Effector CD8-positive, alpha-beta T cell (primary cell): ENCODE results near the gene ARHGEF5.
"Not testable (repeated sequence)": the region's sequence is repeated elsewhere in the genome, so short reads cannot be mapped to it uniquely, and the experiment has no call there.

Experiments used
- DNase-seq: peaks from one replicate; lab custom pipeline; 2025; lab: John Stamatoyannopoulos, UW

ARHGEF5 gene

DNA sequence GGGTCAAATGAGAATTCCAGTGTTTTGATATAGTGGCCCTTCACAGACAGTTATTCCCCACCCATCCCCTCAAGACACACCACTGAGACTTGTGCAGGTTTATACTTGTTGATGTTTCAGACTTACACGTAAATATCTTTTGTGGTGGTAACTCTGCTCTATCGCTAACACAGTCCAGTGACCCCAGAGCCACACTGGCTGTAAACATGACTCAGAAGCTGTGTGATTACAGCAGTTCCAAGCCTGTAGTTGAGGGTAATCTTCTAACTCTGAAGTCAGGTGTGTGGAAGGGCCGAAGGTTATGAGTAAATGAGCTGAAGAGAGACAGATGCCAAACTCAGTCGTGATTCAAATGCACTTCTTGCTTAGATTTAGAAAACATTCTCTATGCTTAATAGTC lies 28.9 kb downstream of the ARHGEF5 start:
- DNase-seq: no peak

DNA sequence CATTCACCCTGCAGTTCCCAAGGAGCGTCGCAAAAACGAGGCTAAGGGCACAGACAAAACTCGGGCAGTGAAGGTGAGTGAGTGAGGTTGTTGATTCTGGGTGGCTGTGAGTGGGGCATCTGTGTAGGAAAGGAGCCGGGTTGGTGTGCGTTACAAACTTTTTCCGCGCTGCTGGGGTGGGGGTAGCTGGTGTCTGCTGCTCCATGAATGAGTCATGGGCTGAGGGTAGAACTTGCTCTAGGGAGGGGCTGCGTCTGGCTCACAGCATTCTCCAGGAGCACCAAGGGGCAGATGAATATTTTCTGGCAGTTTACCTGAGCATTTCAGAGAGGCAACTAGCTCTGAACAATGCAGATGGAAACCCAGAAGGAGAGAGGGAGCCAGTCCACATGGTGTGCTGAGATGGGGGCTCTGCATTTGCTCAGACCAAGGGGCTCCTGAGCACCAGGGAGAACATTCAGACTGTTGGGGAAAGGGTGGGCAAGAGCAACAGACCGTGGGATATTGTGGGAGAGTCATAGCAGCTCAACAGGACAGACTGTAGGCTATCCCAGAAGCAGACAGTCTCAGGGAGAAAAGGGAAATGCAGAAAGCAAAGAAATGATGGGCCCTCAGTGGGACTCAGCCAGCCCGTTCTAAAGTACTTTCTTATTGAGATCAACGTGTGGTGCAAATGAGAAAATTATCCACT lies 29.5 kb downstream of the ARHGEF5 start:
- DNase-seq: no peak

DNA sequence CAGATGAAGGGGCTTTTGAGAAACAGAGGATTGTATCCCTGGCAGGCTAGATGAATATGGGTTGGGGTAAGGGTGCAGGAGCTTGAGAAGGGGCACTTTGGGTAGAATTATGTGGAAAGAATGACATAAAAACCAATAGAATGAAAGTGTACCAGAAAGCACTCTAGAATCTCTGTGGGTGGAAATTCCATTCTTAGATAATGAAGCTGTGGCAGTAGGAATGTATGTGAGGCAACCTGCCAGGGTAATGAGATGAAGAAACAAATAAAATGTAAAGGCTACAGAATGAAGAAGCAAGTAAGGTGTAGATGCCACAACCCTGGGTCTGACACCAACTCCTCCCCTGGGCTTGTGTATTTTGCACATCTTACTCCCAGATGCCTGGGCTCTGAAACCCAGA lies 31.5 kb downstream of the ARHGEF5 start:
- no peak for DNase-seq

DNA sequence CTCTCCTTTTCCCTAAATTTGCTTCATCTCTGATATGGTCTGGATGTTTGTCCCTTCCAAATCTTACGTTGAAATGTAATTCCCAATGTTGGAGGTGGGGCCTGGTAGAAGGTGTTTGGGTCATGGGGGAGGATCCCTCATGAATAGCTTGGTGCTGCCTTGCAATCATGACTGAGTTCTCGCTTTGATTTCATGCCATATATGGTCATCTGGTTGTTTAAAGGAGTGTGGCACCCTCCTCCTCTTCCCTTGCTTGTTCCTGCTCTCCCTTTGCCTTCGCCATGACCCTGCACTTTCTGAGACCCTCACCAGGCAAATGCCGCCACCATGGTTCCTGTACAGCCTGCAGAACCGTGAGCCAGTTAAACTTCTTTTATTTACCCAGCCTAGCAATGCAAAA lies 33.7 kb downstream of the ARHGEF5 start:
- no peak for DNase-seq

DNA sequence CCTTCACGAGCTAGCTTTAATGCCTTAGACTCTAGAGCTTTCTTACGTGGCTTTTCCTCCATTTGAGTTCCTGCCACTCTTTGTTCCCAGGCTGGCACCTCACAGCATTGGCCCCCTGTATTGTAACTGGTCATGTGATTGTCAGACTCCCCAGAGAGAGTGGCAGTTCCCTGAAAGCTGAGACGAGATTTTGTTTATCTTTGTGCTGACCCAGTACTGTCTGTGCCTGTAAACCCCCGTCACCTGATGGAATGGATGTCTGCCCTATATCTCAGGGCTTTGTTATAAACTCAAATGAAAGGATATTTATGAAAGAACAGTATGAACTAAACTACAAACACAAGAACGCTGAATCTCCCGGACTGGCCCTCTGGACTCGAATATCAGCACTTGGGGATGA lies 35.3 kb downstream of the ARHGEF5 start:
- no peak for DNase-seq

DNA sequence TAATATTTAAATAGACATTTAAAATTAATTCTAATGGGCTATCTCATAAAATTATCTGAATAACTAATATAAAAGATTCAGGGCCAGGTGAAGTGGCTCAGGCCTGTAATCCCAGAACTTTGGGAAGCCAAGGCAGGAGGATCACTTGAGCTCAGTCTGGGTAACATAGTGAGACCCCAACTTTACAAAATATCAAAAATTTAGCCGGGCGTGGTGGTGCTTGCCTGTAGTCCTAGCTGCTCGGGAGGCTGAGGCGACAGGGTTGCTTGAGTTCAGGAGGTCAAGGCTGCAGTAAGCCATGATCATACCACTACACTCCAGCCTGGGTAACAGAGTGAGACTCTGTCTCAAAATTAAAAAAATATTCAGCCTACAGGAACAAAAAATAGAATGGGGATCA lies 35.8 kb downstream of the ARHGEF5 start:
- no peak for DNase-seq

DNA sequence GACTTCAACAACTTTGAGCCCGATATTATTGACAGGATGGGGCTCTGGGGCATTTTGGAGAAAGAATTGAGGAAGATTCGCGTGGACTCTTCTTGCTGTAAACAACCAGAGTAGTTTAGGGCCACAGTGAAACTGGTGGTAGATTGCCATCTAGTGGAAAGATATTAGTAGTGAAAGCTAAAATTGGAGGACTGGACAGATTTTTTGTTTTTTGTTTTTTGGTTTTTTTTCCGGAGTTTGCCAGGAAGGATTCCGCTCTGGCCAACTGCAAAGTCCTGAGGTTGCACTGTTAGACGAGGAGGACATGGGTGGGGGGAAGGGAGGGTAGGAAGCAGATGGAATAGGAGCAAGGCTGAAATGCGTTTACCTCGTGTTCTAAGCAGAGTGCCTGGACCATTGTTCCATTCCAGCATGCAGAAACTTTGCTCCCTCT lies 36.6 kb downstream of the ARHGEF5 start:
- no peak for DNase-seq

DNA sequence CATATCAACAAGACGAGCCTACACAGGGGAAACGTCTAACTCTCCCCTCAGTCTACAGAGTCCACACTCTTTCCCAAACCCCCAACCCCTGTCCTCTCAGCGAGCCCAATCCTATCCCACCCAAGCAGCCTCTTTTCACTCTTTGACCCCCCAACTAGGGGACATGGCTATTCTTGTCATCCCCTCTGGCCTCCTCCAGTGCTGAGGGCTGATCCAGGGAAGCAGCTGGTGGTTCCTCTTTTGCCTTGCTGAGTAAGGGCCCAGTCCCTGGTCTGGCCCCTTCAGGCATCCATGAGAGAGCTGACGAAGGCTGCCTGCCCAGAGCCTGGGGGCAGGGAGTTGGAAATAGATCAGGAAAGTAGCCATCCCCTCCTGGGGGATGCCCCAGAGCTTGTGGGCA lies 41.9 kb downstream of the ARHGEF5 start:
- DNase-seq: no peak

DNA sequence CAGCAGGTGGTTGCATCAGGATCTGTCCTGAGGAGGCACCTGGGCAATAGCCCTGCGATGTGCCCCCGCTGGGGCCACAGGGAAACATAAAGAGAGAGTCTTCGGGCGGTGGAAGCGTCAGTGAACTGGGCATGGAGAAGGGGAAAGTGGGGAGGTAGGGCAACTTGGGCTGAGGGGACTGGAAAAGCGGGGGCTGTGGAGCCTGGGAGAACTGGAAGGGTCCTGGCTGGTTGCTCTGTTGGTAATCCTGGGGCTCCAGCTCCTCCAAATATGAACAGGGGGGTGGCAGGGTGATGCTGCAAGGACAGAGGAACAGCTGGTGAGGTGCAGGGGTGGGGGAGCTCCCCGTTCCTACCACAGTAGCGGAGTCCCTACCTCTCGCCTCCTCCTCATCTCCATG lies 43.1 kb downstream of the ARHGEF5 start:
- no peak for DNase-seq

DNA sequence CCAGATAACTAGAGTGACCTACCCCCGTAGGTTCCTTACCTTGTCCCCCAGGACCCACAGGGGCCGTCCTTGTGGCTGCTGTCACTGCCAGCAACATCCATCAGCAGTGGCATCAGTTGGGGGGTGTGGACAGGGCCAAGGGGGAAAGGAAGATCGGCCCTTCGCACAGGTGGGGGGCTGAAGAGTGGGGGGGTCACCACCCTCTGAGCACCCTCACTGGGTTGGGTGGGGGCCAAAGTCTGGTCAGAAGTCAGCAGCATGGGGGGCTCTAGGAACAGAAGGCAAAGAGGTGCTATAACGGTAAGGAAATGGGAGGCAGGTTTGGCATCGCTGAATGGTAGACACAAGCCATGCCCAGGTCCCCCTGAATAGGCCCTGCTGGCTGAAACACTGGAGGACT lies 43.7 kb downstream of the ARHGEF5 start:
- no peak for DNase-seq

DNA sequence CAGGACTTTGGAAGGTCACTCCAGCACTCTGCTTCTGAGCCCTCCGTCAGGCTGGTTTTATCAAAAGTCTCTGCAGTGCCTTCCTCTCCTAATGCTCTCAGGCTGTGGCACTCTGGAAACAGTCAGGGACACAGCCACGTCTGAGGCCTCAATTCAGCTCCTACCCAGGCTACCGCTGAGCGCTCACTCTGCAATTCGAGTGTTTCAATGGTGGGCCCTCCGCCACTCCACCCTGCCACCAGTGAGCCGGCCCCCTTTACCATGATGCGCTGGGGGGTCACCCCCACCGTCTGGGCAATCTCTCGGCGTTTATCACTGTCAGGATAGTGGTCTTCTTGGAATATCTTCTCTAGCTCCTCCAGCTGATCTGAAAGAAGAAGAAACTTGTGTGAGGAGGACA lies 44.7 kb downstream of the ARHGEF5 start:
- DNase-seq: no peak

DNA sequence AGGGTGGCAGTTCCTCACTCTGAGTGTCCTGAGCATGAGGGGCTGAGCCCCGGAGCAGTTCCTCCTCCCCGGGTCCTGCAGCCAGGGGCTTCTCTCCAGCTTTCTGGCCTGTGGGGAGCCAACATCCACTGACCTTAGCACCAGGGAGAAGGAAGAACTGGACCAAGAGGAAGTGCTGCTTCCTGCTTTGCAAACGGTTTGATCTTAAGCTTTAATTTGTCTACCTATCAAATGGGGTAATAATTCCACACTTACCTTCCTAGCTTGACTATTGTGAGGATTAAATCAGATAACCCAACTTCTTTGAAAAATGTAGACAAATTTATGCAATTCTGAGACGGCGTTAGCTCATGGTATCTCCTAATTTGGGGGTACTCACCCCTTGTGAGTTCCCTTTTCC lies 46.3 kb downstream of the ARHGEF5 start:
- DNase-seq: no peak

DNA sequence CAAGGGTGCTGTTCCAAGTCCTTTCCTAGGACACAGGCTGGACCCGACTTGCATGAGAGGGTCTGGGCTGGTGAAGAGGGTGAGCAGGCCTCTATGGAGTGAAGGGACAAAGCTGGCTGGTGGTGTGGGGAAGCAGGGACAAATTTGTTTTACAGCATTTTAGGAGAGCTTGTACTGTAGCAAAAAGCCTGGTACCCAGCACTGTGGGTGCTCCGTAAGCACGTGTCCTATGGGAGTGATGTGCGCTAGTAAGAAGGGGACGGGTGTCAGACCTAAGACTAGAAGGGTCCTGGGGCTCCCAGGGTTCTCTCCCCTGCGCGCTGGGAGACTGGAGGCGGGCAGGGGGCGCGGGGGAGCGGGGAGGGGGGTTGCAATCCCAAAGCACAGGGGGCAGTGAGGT lies 47.9 kb downstream of the ARHGEF5 start:
- no peak for DNase-seq

DNA sequence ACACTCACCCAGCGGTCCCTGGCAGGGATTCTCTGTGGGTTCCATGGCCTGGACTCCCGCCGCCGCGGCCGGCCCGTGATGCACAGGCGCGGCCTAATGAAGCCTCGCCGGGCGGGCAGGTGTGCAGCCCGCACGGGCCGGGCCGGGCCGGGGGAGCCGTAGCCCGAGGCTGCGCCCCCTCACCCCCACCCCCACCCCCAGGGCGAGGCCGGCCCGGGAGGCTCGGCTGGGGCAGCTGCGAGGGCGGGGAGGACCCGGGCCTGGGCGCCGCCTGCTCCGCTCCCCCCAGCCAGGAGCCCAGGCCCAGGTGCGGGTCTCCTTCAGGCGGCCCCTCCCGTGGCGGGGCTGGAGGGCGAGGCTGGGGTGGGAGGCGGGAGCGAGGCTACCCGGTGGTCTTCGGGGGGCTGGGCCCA lies 48.5 kb downstream of the ARHGEF5 start, which contains the start of gene NOBOX:
TSS of gene NOBOX (minus strand) at position 45 of the 413 bp plus-strand sequence.
- no peak for DNase-seq

DNA sequence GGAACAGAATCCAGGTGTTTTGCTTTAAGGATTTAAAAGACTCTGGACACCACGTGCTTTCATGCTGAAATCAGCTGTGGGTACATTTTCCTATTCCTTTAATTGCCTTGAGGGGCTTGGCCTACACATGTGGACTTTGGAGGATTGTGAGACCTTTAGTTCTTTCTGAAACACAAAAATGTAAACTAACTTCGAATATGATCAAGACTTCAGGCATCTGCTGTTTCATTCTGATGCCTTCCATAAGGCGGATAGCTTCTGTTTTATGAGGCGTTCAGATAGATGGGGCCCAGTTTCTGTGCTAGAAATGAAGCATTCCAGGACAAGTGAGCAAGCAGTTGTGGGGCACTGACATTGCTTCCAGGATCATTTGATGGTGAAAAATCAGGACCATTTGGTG lies 49.7 kb downstream of the ARHGEF5 start:
- DNase-seq: no peak

DNA sequence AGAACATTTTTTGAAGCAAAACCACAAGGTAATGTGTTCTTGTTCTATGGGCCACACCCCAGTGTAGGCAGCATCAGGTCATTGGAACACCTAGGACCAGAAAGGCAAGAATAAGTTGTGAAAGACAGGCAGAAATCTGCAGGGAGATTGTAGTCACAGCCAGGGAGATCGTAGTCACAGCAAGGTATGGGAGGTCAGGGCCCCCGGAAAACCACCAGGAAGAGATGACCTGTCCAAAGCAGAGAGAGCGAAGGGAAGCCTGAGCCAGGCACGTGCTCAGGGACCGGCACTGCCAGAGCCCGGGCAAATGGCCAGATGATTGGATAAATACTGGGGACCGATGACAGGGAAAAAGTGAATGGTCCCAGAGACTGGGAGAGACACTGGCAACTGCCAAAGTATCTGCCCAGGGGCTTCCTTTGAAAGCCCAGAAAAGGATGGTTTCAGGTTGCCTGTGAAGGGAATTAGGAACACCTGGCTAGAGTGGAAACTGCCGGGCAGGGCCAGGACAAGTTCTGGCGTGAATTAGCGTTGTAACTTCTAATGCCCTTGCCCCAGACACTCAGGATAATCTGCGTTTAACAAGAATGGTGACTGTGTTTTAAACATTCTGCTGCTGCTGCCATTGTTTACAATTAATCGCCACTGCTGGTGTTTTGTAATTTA lies 52.2 kb downstream of the ARHGEF5 start:
- DNase-seq: no peak

DNA sequence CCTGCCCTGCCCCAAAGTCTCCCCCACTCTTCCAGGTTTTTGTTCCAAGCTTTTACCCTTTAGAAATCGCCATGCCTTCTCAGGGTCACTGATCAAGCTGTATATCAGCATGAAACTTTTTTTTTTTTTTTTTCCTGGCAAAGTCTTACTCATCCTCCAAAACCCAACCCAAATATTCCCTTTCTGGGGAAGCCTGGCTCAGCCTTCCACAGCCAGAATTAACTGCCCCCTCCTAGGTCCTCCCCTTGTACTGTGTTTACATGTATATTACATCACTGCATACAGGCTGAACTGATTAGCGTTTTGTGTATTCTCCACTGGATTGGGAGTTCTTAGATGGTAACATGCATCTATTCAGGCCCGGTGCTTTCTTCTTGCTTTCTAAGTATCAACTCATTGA lies 52.9 kb downstream of the ARHGEF5 start:
- no peak for DNase-seq

DNA sequence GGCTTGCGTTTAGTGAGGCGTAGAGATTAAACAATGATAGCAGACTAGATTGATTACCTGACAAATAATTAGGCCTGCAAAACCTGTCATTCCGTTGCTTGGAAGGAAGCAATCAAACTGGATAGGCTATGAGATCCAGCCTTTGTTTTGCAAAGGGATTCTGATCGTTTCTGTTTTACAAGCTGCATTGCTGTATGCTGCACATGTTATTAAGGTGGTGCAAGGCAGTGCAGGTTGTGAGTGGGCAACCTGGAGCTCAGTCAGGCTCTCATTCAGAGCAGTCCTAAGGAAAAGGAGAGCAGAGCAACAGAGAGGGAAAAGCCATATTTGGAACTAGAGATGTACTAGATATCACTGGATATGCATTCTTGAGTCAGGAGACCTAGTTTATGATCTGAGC lies 55.2 kb downstream of the ARHGEF5 start:
- DNase-seq: no peak

DNA sequence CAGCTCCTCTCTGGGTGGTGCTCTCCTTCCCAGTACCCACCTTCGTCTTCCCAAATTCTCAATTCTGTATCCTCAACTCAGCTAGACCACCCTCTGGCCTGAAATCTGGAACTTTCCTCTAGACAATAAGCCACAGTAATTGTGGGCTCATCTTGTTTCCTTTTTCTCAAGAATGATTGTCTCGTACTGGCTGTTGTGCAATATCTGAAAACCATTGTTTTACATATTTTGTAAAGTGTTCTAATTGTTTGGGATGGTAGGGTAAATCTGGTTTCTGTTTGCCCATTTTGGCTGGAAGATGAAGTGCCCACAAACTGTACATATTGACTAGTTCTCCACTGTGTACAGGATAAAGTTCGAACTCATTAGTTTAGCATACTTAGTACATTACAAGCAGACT lies 59.6 kb downstream of the ARHGEF5 start:
- no peak for DNase-seq

DNA sequence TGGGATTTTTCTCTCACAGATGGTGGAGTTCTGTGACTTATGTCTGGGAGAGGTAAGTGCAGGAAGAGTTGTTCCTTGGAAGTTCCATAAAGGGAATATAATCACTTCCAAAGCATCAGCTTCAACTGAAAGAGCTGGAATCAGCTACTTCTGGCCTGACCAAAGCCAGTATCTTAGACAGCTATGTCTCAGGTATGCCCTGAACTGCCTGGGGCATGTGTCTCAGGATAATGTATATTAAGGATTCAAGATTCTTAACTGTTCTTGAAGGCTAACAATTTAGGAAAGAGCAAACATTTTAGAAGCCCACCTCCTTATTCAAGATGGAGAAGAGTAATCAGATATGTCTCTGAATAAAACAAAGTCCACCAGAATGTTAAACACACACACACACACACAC lies 60.7 kb downstream of the ARHGEF5 start:
- no peak for DNase-seq

DNA sequence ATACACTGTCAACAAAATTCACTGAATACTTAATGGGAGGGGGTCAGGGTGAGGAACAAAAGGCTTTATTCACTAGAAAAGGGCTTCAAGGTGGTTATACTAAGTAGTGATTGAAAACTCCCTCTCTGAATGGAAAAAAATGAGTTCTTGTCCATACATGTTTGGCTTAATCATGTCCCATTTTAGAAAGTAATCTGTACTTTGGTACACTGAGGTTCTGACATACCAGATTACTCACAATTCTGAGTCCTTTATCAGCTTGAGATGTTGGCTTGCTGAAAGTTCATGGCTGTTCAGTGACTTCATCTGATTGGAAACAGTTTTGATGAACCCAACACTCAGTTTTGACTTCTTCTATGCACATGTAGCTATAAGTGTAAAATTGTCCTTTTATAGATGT lies 61.1 kb downstream of the ARHGEF5 start:
- no peak for DNase-seq

DNA sequence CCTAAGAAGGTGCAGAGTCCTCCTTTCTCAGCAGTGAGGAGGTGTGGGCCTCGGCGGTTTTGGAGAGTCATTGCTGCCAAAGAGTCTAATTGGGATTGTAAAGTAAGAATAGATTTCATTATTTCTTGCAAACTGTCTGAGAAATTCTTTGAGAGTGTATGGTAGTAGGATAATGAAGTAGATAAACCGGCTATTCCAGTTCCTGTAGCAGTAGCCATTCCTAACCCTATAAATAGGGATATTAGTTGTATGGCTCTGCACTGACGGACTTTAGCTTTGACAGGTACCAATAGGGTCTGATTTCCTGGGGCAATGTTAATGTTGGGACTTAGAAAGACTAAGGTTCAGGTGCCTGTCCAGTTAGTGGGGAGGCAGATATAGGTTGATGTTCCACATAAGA lies 63.7 kb downstream of the ARHGEF5 start:
- DNase-seq: not testable (repeated sequence)

DNA sequence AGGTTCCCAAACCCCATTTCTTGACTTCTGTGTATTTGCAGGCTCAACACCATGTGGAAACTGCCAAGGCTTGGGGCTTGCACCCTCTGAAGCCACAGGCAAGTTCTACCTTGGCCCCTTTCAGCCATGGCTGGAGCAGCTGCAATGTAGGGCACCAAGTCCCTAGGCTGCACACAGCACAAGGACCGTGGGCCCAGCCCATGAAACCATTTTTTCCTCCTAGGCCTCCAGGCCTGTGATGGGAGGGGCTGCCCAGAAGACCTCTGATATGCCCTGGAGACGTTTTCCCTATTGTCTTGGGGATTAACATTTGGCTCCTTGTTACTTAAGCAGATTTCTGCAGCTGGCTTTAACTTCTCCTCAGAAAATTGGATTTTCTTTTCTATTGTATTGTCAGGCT lies 72.3 kb downstream of the ARHGEF5 start:
- not testable (repeated sequence) for DNase-seq

DNA sequence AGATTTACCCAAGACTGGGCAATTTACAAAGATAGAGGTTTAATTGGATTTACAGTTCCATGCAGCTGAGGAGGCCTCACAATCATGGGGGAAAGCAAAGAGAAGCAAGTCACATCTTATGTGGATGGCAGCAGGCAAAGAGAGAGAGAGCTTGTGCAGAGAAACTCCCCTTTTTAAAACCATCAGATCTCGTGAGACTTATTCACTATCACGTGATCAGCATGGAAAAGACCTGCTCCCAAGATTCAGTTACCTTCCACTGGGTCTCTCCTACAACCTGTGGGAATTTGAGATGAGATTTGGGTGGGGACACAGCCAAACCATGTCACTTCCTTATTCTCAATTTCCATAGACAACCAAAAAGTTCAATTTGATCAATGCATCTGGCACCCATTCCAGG lies 73.2 kb downstream of the ARHGEF5 start:
- DNase-seq: no peak
